ENCODE results near the gene ZNF185. TPM values are rescaled to one million over a fixed set of nuclear protein-coding genes. Genes with fewer than 3 reads are reported as not detected.

Gene ZNF185
- total and polyA plus RNA-seq, 10 of the 15 experiments (the other 5 are each of a cell fraction or from before 2014, with no cell fraction given) = 0.23 to 1.3 (median 0.55) TPM

GRCh38 chrX:152899874-152900719 lies 2.2 kb downstream of the ZNF185 start:
- no peak overlapping the region for H2AFZ ChIP-seq (ENCODE audit: control insufficient read depth, low read depth, low read length)
- intact Hi-C loops (cut with micrococcal nuclease; ENCODE audit: unreplicated experiment) = no loop called here
- H3K79me2 ChIP-seq (ENCODE audit: control insufficient read depth, insufficient read depth, low read length) = no peaks in the 10 kb centered on the region
- CTCF ChIA-PET = no interaction called here
- SMC1A ChIA-PET (ENCODE audit: uncharacterized antibody, unreplicated experiment) = no interaction called here
- no peaks in the 10 kb centered on the region for H3K4me1 ChIP-seq (ENCODE audit: control insufficient read depth, insufficient read depth, low read length)
- no peak overlapping the region for H3K27ac ChIP-seq (ENCODE audit: control insufficient read depth, insufficient read depth)
- no peak overlapping the region for H3K4me3 ChIP-seq
- in situ Hi-C loops (cut with MboI) = no loop called here
- 36% methylated on average over 12 of the region's 12 CpGs for WGBS (ENCODE audit: insufficient coverage, insufficient replicate concordance, low lambda C conversion rate, missing lambda C conversion rate)
- TF ChIP-seq BCL11A (IDR thresholded peaks at IDR 0.05; ENCODE audit: low read depth, low read length) = no peak
- no peak for TF ChIP-seq HCFC1 (IDR thresholded peaks at IDR 0.05; ENCODE audit: low read length)
- TF ChIP-seq SMC3 (IDR thresholded peaks at IDR 0.05; ENCODE audit: borderline replicate concordance, low read length) = no peak
- no peak for TF ChIP-seq CHD4 (IDR thresholded peaks at IDR 0.05)
- TF ChIP-seq POLR2AphosphoS5 (IDR thresholded peaks at IDR 0.05; ENCODE audit: low read length) = no peak
- TF ChIP-seq PBX3 (IDR thresholded peaks at IDR 0.05; ENCODE audit: insufficient replicate concordance, low read depth, low read length) = no peak
- no peak for TF ChIP-seq HDAC6 (IDR thresholded peaks at IDR 0.05; ENCODE audit: unreplicated experiment)
- TF ChIP-seq E2F8 (IDR thresholded peaks at IDR 0.05; ENCODE audit: low read depth, partially characterized antibody) = no peak
- no peak for TF ChIP-seq EP300 (IDR thresholded peaks at IDR 0.05; ENCODE audit: borderline replicate concordance in 1 of 2, control insufficient read depth in 1 of 2, low read depth in 2 of 2, low read length in 2 of 2)
- no peak for TF ChIP-seq ZNF274 (IDR thresholded peaks at IDR 0.05; ENCODE audit: insufficient read depth, insufficient read length)
- TF ChIP-seq DPF2 (IDR thresholded peaks at IDR 0.05) = no peak
- no peak for ATAC-seq
- H4K20me1 ChIP-seq (ENCODE audit: control insufficient read depth, insufficient read depth) = no peaks in the 10 kb centered on the region
- BruUV-seq (replicated peaks) = no TSS peak
- no peaks in the 10 kb centered on the region for H3K36me3 ChIP-seq (ENCODE audit: control insufficient read depth in 2 of 2, insufficient read depth in 2 of 2, low read length in 1 of 2)
- no peak for FAIRE-seq
- H3K9me3 ChIP-seq (replicated peaks; ENCODE audit: control insufficient read depth, insufficient read depth, low read length) = no peaks in the 10 kb centered on the region
- no peak overlapping the region for H3K9ac ChIP-seq (ENCODE audit: control insufficient read depth, insufficient read depth, low read length)
- H3K27me3 ChIP-seq (replicated peaks in 1 of 2; ENCODE audit: control insufficient read depth in 2 of 2, insufficient read depth in 2 of 2, low read length in 1 of 2) = no peaks in the 10 kb centered on the region; a peak in 1 of 4 replicates
- no peak for DNase-seq (ENCODE audit: low read depth, low spot score)
- RAD21 ChIA-PET (ENCODE audit: unreplicated experiment) = no interaction called here
- POLR2A ChIA-PET = no interaction called here
- H3K4me2 ChIP-seq (ENCODE audit: control insufficient read depth, insufficient read depth) = no peak overlapping the region

Data from GM12878 (cell line).